ENCODE measurements around the gene RMRP. TPM values are rescaled to one million over a fixed set of nuclear protein-coding genes. Genes with fewer than 3 reads are reported as not detected.

RMRP gene
- 94,985 TPM for total RNA-seq

GRCh38 chr9:35657546-35658136 lies at the start of gene RMRP:
TSS of gene RMRP (minus strand) at chr9:35658019.
- DNase-seq: peak; percentile 99

- DNase-seq: no peak
These were observed 49.1 kb upstream of the RMRP start for GRCh38 chr9:35706951-35707350.

GRCh38 chr9:35705836-35706430 lies 48.1 kb upstream of the RMRP start:
- no peak for DNase-seq

- DNase-seq: no peak
These were observed 47.6 kb upstream of the RMRP start for GRCh38 chr9:35705372-35705771.

- DNase-seq: no peak
These were observed 46.3 kb upstream of the RMRP start for GRCh38 chr9:35703906-35704672.

- DNase-seq: no peak
These were observed 44.9 kb upstream of the RMRP start for GRCh38 chr9:35702696-35703095.

GRCh38 chr9:35700942-35701341 lies 43.1 kb upstream of the RMRP start:
- no peak for DNase-seq

GRCh38 chr9:35700031-35700430 lies 42.2 kb upstream of the RMRP start:
- DNase-seq: no peak

GRCh38 chr9:35698231-35698630 lies 40.4 kb upstream of the RMRP start:
- DNase-seq: no peak

GRCh38 chr9:35697486-35697885 lies 39.7 kb upstream of the RMRP start:
- DNase-seq: no peak

GRCh38 chr9:35696520-35697215 lies 38.8 kb upstream of the RMRP start:
- peak; percentile 5 for DNase-seq

GRCh38 chr9:35695943-35696401 lies 38.2 kb upstream of the RMRP start:
- no peak for DNase-seq

GRCh38 chr9:35691757-35692301 lies 34.0 kb upstream of the RMRP start:
- no peak for DNase-seq

- no peak for DNase-seq
These were observed 33.5 kb upstream of the RMRP start for GRCh38 chr9:35691334-35691650.

GRCh38 chr9:35690614-35691333 lies 33.0 kb upstream of the RMRP start:
- DNase-seq: no peak

- DNase-seq: peak; percentile 64
These were observed 32.4 kb upstream of the RMRP start for GRCh38 chr9:35690294-35690613.

GRCh38 chr9:35689542-35690293 lies 31.9 kb upstream of the RMRP start, which contains the start of gene TPM2:
TSS of gene TPM2 (minus strand) at chr9:35689925. CDS start at chr9:35689817, 108 bp downstream.
- no peak for DNase-seq

- no peak for DNase-seq
These were observed 31.0 kb upstream of the RMRP start for GRCh38 chr9:35688558-35689541.

- no peak for DNase-seq
These were observed 30.2 kb upstream of the RMRP start for GRCh38 chr9:35687972-35688557.

GRCh38 chr9:35687306-35687705 lies 29.5 kb upstream of the RMRP start:
- DNase-seq: no peak

Measured in skin of body (tissue), 2 donors.